ENCODE results near the gene CDT1. TPM values are rescaled to one million over a fixed set of nuclear protein-coding genes. Genes with fewer than 3 reads are reported as not detected.

CDT1 gene
- total RNA-seq, 6 experiments from 2014 or later, result 13.3 to 28.2 (median 22.2) TPM

DNA sequence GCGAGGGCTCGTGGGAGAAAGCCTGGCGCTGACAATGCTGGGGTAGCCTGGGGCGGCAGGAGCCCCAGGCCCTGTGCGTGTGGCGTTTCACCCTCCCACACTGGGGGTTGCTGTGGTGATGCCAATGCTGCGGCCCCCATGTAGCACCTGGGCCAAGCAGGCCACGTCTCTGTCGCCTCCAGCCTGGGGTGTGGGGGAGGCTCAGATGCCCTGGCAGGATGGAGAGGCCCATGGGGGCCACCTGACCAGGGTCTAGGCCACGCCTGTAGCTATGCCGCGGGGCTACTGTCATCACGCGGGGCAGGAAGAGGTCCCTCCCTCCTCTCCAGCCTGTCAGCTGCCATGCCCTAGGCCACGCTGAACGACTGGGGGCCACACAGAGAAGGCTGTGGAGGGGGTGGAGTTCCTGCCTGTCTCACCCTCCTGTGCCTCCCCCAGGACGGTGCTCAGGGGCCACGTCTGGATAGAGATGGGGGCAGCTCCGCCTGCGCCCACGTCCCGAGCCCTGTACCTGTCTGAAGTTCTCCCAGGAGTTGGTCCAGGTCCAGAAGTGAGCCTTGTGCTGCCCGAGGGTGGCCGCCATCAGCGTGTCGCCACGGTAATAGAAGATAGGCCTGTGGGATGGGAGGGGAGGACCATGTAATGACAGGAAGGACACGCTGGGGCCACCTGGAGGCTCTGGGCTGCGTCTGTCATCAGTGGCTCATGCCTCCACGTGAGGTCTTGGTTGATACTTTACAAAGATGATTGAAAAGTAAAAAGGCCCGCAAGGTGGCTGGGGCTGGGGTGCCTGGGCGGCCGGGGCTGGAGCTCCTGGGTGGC is 20.9 kb downstream of the CDT1 start:
- H3K9me3 Mint-ChIP-seq, result no peaks in the 10 kb centered on the region
- H3K36me3 Mint-ChIP-seq (ENCODE audit: low read depth), result no peaks in the 10 kb centered on the region
- TF ChIP-seq, protein P1, sequence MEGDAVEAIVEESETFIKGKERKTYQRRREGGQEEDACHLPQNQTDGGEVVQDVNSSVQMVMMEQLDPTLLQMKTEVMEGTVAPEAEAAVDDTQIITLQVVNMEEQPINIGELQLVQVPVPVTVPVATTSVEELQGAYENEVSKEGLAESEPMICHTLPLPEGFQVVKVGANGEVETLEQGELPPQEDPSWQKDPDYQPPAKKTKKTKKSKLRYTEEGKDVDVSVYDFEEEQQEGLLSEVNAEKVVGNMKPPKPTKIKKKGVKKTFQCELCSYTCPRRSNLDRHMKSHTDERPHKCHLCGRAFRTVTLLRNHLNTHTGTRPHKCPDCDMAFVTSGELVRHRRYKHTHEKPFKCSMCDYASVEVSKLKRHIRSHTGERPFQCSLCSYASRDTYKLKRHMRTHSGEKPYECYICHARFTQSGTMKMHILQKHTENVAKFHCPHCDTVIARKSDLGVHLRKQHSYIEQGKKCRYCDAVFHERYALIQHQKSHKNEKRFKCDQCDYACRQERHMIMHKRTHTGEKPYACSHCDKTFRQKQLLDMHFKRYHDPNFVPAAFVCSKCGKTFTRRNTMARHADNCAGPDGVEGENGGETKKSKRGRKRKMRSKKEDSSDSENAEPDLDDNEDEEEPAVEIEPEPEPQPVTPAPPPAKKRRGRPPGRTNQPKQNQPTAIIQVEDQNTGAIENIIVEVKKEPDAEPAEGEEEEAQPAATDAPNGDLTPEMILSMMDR (IDR thresholded peaks at IDR 0.05), result no peak
- no peak overlapping the region for H3K27ac Mint-ChIP-seq
- H3K4me3 Mint-ChIP-seq, result no peak overlapping the region
- no peak for DNase-seq
- H3K4me1 Mint-ChIP-seq (ENCODE audit: low read depth), result no peaks in the 10 kb centered on the region
- H3K27me3 Mint-ChIP-seq (ENCODE audit: insufficient read depth), result peaks cover 3% of the 10 kb centered on the region; the same call in 1 of the 2 replicates

DNA sequence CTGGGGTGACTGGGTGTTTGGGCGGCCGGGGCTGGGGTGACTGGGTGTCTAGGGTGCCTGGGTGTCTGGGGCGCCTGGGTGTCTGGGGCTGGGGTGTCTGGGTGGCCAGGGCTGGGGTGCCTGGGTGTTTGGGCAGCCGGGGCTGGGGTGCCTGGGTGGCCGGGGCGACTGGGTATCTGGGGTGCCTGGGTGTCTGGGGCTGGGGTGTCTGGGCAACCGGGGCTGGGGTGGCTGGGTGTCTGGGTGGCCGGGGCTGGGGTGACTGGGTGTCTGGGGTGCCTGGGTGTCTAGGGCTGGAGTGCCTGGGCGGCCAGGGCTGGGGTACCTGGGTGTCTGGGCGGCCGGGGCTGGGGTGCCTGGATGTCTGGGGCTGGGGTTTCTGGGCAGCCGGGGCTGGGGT is 21.6 kb downstream of the CDT1 start:
- H3K4me3 Mint-ChIP-seq, result no peak overlapping the region
- no peaks in the 10 kb centered on the region for H3K36me3 Mint-ChIP-seq (ENCODE audit: low read depth)
- no peaks in the 10 kb centered on the region for H3K9me3 Mint-ChIP-seq
- H3K27ac Mint-ChIP-seq, result no peak overlapping the region
- DNase-seq, result no peak
- no peaks in the 10 kb centered on the region for H3K4me1 Mint-ChIP-seq (ENCODE audit: low read depth)
- TF ChIP-seq, protein P1 (IDR thresholded peaks at IDR 0.05), result no peak
- peaks cover 3% of the 10 kb centered on the region; the same call in 1 of the 2 replicates for H3K27me3 Mint-ChIP-seq (ENCODE audit: insufficient read depth)

DNA sequence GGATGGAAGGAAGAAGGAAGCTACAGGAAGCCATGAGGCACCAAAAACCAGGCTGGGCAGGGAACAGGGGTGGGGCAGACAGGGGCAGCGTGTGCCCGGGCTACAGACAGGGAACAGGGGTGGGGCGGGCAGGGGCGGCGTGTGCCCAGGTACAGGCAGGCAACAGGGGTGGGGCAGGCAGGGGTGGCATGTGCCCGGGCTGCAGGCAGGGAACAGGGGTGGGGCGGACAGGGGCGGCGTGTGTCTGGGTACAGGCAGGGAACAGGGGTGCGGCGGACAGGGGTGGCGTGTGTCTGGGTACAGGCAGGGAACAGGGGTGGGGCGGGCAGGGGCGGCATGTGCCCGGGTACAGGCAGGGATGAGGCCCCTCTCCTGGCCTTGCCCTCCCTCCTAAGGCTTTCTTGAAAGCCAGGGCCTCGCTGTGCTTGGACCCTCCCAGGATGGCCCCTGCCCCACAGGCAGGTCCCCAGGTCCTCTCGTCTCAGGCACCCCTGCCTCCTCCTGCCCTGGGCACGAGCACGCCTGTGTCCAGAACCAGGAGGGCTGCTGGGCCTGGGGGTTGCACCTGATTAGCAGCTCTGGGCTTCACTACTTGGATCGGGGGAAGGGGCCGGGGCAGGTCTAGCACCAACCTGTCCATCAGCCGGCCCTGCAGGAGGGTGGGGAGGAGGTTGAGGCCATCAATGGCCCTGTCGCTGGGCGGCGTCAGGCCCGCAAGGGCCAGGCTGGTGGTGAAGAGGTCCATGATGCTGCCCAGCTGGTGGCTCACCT is 22.7 kb downstream of the CDT1 start:
- Mint-ChIP-seq H3K9me3 (no peaks in the 10 kb centered on the region), H3K36me3 (ENCODE audit: low read depth) (no peaks in the 10 kb centered on the region), H3K27me3 (ENCODE audit: insufficient read depth) (peaks cover 3% of the 10 kb centered on the region; the same call in 1 of the 2 replicates), H3K27ac (no peak overlapping the region), H3K4me1 (ENCODE audit: low read depth) (no peaks in the 10 kb centered on the region), H3K4me3 (no peak overlapping the region)
- no peak for DNase-seq
- TF ChIP-seq, protein P1 (IDR thresholded peaks at IDR 0.05), result no peak

DNA sequence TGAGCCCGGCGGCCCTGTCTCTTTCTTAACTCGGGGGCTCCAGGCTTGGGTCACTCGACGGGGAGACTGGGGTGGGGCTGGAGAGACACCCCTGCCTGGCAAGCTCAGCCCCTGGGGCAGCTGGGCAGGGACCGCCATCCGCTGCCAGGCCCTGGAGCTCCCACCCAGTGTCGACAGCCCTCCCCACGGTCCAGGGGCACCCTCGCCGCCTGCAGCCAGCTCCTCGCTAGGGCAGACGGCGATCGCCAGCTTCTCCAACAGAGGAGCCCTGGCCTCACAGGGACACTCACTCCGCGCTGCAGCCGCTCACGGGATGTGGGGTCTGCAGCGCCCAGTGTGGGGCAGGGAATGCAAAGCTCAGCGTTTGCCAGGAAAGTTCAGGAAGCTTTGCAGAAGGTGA is 24.1 kb downstream of the CDT1 start:
- DNase-seq, result no peak
- Mint-ChIP-seq H3K4me3 (no peak overlapping the region), H3K4me1 (ENCODE audit: low read depth) (no peaks in the 10 kb centered on the region), H3K27me3 (ENCODE audit: insufficient read depth) (peaks cover 3% of the 10 kb centered on the region; the same call in 1 of the 2 replicates), H3K27ac (no peak overlapping the region), H3K36me3 (ENCODE audit: low read depth) (no peaks in the 10 kb centered on the region), H3K9me3 (no peaks in the 10 kb centered on the region)
- TF ChIP-seq, protein P1 (IDR thresholded peaks at IDR 0.05), result no peak

DNA sequence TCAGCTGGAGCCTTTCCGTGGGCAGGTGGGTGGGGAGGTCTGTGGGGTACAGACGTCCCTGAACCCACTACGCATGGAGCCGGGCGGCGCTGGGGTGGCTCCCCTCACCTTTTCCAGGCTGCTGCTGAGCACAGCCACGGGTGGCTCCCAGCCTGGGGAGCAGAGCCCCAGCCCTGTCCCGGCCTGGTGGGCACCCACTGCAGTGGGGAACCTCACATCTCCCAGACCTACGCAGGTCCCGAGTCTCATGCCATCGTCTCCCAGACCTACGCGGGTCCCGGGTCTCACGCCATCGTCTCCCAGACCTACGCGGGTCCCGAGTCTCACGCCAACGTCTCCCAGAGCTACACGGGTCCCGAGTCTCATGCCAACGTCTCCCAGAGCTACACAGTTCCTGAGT is 25.1 kb downstream of the CDT1 start:
- H3K27me3 Mint-ChIP-seq (ENCODE audit: insufficient read depth), result no peaks in the 10 kb centered on the region
- no peaks in the 10 kb centered on the region for H3K9me3 Mint-ChIP-seq
- H3K4me1 Mint-ChIP-seq (ENCODE audit: low read depth), result no peaks in the 10 kb centered on the region
- DNase-seq, result no peak
- TF ChIP-seq, protein P1 (IDR thresholded peaks at IDR 0.05), result no peak
- H3K27ac Mint-ChIP-seq, result no peak overlapping the region
- H3K36me3 Mint-ChIP-seq (ENCODE audit: low read depth), result no peaks in the 10 kb centered on the region
- no peak overlapping the region for H3K4me3 Mint-ChIP-seq
